ENCODE measurements around the gene POU3F3. TPM values are rescaled to one million over a fixed set of nuclear protein-coding genes. Genes with fewer than 3 reads are reported as not detected.

The POU3F3 gene
- total and polyA plus RNA-seq, 2 of the 8 experiments (the other 6 are each of a cell fraction or from before 2014, with no cell fraction given) = 0.09 TPM; not detected in 1

DNA sequence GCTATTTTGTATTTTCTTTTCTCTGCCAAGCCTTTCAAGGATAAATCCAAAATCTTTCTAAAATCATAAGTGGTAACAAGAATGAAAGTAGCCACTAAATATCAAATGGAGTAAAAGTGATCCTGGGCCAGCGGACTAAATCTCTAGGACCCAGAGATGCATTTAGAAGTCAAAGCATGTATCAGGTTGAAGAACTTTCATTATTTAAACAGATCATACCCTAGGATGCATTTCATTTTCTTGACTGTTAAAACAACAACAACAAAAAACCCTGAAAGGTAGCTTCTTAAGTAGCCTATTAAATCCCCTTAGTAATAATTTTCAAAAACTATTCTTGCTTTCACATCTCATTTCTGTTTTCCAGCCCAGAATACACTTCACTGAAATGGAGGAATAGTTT is 4.8 kb upstream of the POU3F3 start (continued):
- TF ChIP-seq SIN3A (conservative IDR thresholded peaks at IDR 0.05 in 1 of 2, IDR thresholded peaks at IDR 0.05 in 1 of 2; ENCODE audit: low read depth in 1 of 2, low read length in 2 of 2) (no peak), TBP (IDR thresholded peaks at IDR 0.05; ENCODE audit: low read depth, low read length) (no peak), MAX (IDR thresholded peaks at IDR 0.05) (no peak)
